AG10803 (cell line): ENCODE results near the gene CABP7.

Experiments used
- DNase-seq: peaks from one replicate; pipeline ENCODE4 v3.0.0; 2010; ENCODE audit warnings: low read depth
- H3K4me3 ChIP-seq: 2 replicates; pipeline ENCODE4 v1.5.1; 2011; ENCODE audit warnings: mild to moderate bottlenecking, low read length, control low read depth
- CTCF ChIP-seq: conservative IDR thresholded peaks from 2 replicates; pipeline ENCODE4 v1.5.1; 2011; ENCODE audit warnings: mild to moderate bottlenecking, low read length, control low read depth, inconsistent platforms

The CABP7 gene

GRCh38 chr22:29756341-29756740 is 36.5 kb downstream of the CABP7 start:
- TF ChIP-seq CTCF, result no peak
- DNase-seq, result no peak

DNA sequence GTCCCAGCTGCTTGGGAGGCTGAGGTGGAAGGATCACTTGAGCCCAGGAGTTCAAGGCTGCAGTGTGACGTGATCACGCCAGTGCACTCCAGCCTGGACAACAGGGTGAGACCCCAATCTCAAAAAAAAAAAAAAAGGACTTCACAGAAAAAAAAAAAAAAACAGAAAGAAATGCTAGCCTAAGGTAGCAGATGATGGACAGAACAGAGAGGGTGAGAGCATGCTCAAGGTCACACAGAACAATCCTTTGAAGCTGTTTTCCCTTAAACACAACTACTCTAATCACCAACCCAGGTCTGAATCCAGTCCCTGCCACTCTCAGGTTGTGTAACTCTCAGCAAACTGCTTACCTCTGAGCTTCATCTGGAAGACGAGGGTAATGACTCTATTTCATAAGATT is 37.3 kb downstream of the CABP7 start:
- TF ChIP-seq CTCF, result no peak
- no peak for DNase-seq

More at GRCh38 chr22:29756341-29756740, 36.5 kb downstream of the CABP7 start:
- H3K4me3 ChIP-seq, result no peak overlapping the region

GRCh38 chr22:29758068-29758622 is 38.3 kb downstream of the CABP7 start:
- DNase-seq, result no peak
- TF ChIP-seq CTCF, result no peak
- H3K4me3 ChIP-seq, result no peak overlapping the region

More for the DNA sequence above, 37.3 kb downstream of the CABP7 start:
- no peak overlapping the region for H3K4me3 ChIP-seq

GRCh38 chr22:29758959-29759358 is 39.2 kb downstream of the CABP7 start:
- no peak overlapping the region for H3K4me3 ChIP-seq

DNA sequence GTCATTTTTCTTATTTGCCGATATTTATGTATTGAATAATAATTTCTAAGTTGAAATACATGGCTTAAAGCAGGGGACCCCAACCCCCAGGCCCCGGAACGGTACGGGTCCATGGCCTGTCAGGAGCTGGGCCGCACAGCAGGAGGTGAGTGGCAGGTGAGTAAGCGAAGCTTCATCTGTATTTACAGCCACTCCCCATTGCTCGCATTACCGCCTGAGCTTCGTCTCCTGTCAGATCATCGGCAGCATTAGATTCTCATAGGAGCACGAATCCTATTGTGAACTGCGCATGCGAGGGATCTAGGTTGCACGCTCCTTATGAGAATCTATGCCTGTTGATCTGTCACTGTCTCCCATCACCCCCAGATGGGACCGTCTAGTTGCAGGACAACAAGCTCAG is 42.5 kb downstream of the CABP7 start:
- no peak for DNase-seq
- TF ChIP-seq CTCF, result no peak
- no peak overlapping the region for H3K4me3 ChIP-seq

More at GRCh38 chr22:29758959-29759358, 39.2 kb downstream of the CABP7 start:
- no peak for DNase-seq
- no peak for TF ChIP-seq CTCF

- H3K4me3 ChIP-seq, result peak overlapping the region; percentile 100
- TF ChIP-seq CTCF, result no peak
- DNase-seq, result no peak
Measured at GRCh38 chr22:29765905-29766631, 46.3 kb downstream of the CABP7 start.

DNA sequence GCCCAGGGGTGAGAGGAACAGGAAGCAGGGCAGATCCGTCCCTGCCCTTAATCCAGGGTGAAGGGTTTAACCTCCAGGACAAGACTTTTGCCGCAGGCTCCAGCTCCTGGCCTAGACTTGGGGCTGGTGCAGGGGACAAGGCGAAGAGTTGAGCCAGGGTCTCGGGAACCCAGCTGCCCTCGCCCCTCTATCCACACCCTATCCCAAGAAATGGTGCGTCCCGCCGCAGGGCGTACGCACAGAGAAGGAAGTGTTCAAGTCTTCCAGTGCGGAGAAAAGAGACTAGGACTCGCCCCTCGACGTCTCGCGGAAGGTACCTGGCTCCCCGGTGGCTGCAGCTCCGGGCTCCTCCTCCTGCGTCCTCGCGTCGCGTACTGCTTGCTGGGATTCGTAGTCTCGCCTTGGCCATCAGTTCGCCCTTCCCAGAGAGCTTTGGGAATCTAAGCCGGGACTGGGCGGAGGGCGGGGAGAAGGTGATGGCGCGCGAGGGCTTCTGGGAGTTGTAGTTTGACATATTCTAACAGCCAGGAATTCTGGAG is 46.9 kb downstream of the CABP7 start, which contains the start of gene ZMAT5:
ZMAT5 (minus strand) TSS at position 376 of the 539 bp plus-strand sequence. CDS start 18,463 bp downstream, outside the sequence.
- peak; percentile 94 for DNase-seq
- no peak for TF ChIP-seq CTCF
- H3K4me3 ChIP-seq, result peak within 1 kb of the TSS; percentile 100
